GM10847 (cell line): ENCODE measurements around the gene PSMD13.

Experiments
- POLR2A ChIP-seq: IDR thresholded peaks from 2 replicates; pipeline ENCODE4 v1.6.1; 2011; ENCODE audit not compliant: insufficient read length; ENCODE audit errors: extremely low read depth

The PSMD13 gene

GRCh38 chr11:255176-255575 is 18.4 kb downstream of the PSMD13 start:
- no peak for TF ChIP-seq POLR2A

DNA sequence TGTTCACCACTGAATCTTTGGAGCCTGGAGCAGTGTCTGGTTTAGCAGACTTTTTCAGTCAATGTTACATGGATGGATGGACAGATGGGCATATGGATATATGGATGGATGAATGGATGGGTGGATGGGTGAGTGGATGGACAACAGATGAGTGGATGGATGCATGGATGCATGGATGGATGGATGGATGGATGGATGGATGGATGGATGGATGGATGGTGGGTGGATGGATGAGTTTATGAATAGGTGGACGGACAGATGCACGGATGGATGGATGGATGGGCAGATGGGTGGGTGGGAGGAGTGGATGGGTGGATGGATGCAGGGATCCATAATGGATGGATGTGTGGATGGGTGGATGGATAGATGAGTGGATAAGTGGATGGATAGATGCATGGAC is 19.0 kb downstream of the PSMD13 start:
- TF ChIP-seq POLR2A, result no peak

DNA sequence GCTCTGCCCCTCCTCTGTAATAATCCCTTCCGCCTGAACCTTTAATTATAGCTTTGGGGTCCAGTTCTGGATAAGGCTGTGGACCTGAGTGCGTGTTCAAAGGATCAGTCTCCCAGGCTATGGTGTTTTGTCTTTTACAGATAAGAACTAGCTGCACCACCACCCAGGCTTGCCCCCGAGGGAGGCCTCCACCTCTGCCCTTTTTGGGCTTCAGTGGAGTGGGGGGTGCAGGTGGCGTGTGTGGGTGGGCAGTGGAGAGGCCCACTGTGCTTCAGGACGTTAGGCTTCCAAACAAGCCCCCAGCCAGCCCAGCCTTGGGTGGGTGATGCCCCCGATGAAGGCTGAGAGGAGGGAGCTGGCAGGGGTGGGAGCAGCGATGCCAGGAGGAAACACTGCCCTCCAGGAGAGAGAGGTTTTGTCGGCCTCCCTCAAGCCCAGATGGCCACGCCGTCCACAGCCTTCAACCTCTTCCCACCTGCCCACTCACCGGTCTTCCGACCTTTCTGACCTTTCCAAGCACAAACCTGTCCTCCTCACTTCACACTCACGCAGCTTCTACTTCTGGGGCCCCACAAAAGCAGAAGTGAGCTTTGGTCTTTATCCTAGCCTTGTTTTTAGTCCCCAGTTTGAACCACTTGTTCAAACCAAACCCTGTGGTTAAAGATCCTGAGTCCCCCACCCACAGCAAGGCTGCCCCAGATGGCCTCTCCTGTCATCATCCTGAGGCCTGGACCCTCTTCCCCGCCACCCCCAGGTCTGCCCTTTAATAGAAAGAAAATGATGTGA is 20.4 kb downstream of the PSMD13 start:
- no peak for TF ChIP-seq POLR2A

- TF ChIP-seq POLR2A, result no peak
Observed at GRCh38 chr11:257766-258493, 21.2 kb downstream of the PSMD13 start.

- TF ChIP-seq POLR2A, result no peak
Observed at GRCh38 chr11:259413-259812, 22.6 kb downstream of the PSMD13 start.

- TF ChIP-seq POLR2A, result no peak
Observed at GRCh38 chr11:261624-262023, 24.8 kb downstream of the PSMD13 start.

GRCh38 chr11:266676-267439 is 30.1 kb downstream of the PSMD13 start:
- no peak for TF ChIP-seq POLR2A

GRCh38 chr11:267491-267994 is 30.8 kb downstream of the PSMD13 start:
- no peak for TF ChIP-seq POLR2A

GRCh38 chr11:269146-269890 is 32.5 kb downstream of the PSMD13 start:
- TF ChIP-seq POLR2A, result no peak

- TF ChIP-seq POLR2A, result no peak
Observed at GRCh38 chr11:270451-271318, 33.9 kb downstream of the PSMD13 start.

DNA sequence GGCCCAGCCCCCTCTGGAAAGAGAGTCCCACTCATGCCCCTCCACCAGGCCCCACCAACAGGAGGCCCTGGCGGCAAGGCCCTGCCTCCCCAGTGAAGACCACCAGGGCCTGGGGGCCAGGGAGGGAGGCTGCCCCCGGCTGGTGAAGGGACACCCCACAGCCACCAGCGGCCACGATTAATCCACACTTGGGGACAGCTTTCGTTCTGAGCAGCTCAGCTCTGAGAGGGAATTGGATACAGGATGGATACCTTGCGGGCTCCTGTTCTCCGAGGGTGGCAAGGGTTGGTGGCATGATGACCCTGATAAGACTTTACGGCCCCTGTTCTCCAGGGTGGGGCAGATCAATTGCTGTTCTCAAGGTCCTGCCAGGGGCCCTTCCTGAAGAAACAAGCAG is 34.5 kb downstream of the PSMD13 start:
- TF ChIP-seq POLR2A, result no peak

DNA sequence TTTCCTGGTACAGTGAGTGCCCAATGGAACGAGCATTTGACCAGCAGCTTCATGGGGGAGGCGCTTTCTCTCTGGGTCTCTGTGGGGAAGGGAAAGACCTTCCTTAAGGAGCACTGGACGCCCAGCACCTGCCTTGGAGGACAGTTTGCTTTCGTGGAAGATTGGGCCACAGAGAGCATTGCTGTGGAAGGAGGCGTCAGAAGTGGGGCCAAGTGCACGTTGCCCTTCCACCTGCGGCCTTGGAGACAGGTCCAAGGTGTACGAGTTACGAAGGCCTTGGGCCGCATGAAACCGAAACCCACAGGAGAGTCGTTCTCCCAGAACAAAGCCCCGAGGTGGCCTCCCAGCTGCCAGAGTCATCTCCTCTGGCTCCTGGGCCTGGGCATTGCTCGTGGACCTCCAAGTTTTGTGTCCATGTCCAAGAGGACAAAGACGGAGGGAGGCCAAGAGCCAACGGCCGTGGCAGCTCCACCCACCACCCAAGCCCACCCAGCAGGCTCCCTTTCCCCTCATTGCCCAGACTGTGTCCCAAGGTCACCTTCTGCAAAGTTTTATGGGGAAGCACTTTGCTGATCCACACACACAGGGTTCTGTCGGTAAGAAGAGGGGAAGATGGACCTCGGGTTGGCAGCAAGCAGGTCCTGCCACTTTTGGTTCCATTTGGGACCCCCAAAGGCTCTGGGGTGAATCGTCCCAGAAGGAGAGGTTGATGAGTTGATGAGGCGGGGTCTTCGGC is 35.6 kb downstream of the PSMD13 start:
- no peak for TF ChIP-seq POLR2A

DNA sequence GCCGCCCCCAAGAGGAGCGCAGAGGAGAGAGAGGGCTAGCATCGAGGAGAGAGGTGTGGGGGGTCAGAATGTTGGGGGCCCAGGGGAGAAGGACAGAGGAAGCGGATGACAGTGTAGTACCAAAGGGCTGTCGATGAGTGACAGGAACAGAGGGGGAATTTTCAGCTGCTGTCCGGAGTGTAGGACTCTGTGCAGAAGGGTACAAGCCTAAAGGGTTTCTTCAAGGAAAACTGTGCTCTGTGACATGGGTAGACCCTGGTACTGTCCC is 36.1 kb downstream of the PSMD13 start:
- no peak for TF ChIP-seq POLR2A

- no peak for TF ChIP-seq POLR2A
Observed at GRCh38 chr11:276219-276618, 39.4 kb downstream of the PSMD13 start.
